HPDE6-E6E7 (cell line): ENCODE data around the gene CCDC107.
"Not testable (repeated sequence)": the region's sequence is repeated elsewhere in the genome, so short reads cannot be mapped to it uniquely, and the experiment has no call there.

Experiments
- DNase-seq: peaks from one replicate; pipeline ENCODE4 v3.0.0; 2011; ENCODE audit warnings: missing footprints; ENCODE audit errors: extremely low spot score

The CCDC107 gene

GRCh38 chr9:35658137-35658967, at the start of gene CCDC107:
Gene CCDC107 (plus strand): TSS chr9:35658292. CDS start chr9:35658380, 88 bp downstream.
- DNase-seq = peak; percentile 80

- DNase-seq = no peak
These were observed 48.9 kb upstream of the CCDC107 start for GRCh38 chr9:35609001-35609819.

- DNase-seq = no peak
These were observed 48.3 kb upstream of the CCDC107 start for GRCh38 chr9:35609820-35610163.

DNA sequence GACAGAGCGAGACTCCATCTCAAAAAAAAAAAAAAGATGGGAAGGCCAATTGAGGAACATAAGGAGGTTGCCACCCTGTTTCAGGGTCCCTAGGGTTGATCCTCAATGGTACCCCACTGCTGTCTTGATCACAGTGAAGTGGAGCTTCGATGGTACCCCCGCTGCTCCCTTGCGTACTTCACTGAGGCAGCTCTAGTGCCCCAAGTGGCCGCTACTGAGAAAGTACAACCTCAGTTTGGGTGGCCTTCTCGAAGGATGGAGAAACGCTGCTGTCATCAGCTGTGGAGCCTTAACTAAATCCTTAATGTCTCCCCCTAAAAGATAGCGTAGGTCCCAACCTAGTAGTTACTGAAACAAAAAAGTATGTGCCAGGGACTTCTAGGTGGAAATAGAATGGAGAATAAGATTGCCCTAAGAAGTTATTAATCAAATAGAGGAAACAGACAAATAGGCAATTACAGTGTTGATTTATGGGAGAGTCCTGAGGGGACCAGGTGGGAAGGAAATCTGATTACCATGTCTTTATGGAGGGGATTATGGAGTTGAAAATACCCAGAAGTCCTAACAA, 46.8 kb upstream of the CCDC107 start:
- DNase-seq = no peak

DNA sequence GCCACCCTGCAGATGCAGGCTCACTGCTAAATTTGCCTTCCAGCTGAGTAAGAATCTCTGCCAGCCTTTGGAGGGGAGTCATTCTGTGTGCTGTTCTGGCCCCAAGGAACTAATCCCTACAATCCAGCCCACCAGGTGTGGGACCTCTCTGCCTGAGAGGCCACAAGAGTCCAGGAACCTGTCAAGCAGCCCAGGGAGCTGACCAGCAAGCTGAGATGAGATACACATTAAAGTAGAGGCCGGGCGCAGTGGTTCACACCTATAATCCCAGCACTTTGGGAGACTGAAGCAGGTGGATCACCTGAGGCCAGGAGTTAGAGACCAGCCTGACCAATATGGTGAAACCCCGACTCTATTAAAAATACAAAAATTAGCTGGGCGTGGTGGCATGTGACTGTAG, 46.0 kb upstream of the CCDC107 start:
- DNase-seq = not testable (repeated sequence)

- DNase-seq = no peak
These were observed 45.2 kb upstream of the CCDC107 start for GRCh38 chr9:35612843-35613242.

DNA sequence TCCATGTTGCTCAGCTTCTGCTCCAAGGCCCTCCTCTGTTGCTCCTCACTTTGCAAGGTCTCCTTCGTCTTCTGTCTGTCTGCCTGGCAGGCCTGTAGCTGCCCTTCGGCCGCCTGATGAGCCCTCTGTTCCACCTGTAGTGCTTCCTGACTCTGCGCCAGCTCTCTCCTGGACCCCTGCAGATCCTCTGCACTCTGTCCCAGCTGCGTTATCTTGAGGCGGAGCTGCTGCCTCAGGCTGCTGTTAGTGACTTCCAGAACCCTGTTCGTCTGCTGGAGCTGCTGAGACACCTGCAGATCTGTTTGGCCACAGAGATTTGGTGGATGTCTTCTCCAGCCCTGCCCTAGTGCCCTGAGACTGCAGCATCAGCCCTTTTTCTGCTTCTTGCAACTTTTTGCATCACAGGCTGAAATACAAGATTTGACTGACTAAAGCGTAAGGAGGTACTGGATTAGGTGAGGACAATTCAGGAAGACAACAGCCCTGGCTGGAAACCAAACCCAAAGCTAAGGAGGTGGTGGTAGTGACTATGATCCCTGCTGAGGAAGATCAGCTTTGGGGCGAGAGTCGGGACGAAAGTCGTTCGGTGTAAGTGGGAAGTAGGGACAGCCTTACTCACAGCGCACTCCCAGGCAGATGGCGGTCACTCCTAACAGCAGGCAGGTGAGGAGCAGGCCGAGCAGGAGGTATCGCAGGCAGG, 42.0 kb upstream of the CCDC107 start:
- DNase-seq = no peak

GRCh38 chr9:35616681-35617459, 41.2 kb upstream of the CCDC107 start:
- peak; percentile 15 for DNase-seq

DNA sequence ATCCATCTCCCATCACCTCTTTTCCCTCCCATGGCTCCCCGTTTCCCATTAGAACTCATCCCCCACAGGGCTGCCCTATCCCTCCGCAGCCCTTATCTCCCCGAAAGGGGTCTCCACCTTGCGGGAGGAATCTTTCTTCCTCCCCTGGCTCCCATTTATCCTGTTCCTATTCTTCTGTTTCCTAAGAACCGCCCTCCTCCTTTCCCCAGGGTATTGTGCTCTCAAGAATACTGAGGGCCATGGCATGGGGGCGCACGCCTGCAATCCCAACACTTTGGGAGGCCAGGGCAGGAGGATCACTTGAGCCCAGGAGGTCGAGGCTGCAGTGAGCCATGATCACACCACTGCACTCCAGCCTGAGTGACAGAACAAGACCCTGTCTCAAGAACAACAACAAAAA, 40.5 kb upstream of the CCDC107 start:
- DNase-seq = no peak

- DNase-seq = no peak
These were observed 39.8 kb upstream of the CCDC107 start, which contains the start of gene CD72 for GRCh38 chr9:35618325-35618727. Gene CD72 (minus strand): TSS chr9:35618413. CDS start chr9:35618303, 110 bp downstream.

- DNase-seq = no peak
These were observed 39.0 kb upstream of the CCDC107 start for GRCh38 chr9:35618854-35619799.

DNA sequence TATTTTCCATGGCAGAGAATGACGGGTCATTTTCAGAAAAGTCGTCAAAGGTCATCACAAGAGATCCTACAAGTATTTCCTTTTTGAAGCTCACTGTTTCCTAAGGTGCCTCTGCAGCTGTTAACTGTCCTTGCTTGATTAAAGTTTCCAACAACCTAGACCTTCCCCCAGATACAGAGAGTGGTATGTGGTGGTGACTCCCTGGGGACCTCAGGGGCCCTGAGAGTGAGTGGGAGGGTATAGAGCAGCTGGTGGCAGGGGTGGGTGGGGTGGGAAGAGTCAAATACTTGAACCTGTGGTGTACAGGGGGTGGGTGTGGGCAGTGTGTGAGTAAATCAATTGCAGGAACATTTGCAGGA, 38.3 kb upstream of the CCDC107 start:
- DNase-seq = no peak

- no peak for DNase-seq
These were observed 30.5 kb upstream of the CCDC107 start for GRCh38 chr9:35627575-35627974.

- no peak for DNase-seq
These were observed 29.6 kb upstream of the CCDC107 start for GRCh38 chr9:35628389-35628991.

DNA sequence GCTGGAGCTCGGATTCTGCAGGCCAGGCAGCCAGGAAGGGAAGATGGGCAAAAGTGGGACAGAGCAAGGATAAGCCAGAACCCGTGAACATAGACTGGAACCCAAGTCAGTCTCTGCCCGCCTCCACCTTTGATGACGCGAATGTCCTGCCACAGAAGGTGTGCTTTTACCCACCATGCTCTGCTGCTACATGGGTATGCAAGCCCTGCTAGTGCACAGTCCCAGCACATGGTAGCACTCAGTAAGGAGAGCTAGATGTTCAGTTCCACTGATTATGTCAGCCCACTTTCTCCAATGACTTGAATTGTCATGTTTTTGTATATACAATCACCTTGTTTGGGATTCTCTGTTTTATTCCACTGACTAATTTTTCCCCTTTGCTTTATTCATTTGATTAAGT, 28.5 kb upstream of the CCDC107 start:
- DNase-seq = no peak

DNA sequence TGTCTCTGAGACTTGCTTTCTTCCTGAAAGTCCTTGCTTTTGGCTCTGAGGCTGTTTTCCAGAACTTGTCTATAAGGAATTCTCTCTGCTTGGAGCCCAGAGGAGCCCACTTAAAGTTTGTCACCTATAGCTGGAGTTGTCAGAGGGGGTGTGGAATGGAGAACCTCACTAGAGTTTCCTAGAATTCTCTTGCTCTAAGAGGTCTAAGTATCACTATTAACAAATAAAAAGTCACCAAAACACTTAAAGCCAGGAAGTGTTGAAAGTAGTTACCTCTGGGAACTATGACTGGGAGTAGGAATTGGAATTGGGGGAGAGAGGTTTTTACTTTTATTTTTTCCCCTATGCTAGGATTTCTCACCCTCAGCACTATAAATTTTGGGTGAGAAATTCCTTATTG, 22.4 kb upstream of the CCDC107 start:
- no peak for DNase-seq

DNA sequence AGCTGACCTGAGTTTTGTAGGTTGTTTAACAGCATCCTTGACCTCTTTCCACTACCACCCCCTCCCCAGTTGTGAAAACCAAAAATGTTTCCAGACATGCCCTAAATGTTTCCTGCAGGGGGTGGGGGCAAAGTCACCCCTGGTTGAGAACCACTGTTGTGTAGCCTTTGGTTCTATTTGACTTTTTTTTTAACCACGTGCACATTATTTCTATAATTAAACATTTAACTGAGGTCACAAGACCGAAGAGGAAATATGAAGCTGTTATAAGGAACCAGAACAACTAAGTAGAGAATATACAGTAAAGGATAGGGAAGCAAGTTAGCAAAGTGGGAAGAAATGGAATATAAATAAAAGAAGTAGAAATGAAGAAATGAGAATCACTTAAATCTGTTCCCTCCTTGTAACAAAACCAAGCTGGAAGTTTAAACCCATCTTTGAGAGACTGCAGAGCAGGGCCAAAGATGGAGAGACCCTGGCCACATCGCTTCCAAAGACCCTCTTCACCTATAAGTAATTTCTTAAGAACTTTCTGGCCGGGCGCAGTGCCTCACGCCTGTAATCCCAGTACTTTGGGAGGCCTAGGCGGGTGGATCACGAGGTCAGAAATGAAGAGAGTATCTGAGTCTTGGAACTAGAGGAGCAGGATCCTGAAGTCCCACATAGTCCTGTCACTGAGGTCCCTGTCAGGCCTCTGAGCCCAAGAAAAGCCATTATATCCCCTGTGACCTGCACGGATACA, 21.8 kb upstream of the CCDC107 start:
- no peak for DNase-seq

DNA sequence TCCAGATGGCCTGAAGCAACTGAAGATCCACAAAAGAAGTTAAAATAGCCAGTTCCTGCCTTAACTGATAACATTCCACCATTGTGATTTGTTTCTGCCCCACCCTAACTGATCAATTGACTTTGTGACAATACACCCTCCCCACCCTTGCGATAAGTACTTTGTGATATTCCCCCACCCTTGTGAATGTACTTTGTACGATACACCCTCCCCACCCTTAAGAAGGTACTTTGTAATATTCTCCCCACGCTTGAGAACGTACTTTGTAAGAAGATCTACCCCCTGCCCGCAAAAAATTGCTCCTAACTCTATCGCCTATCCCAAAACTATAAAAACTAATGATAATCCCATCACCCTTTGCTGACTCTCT, 21.2 kb upstream of the CCDC107 start:
- DNase-seq = not testable (repeated sequence)

- not testable (repeated sequence) for DNase-seq
These were observed 20.6 kb upstream of the CCDC107 start for GRCh38 chr9:35637427-35637955.
